Stimulated activated effector memory CD8-positive, alpha-beta T cell treated with anti-CD3 and anti-CD28 coated beads, Interleukin-12 subunit alpha, Interleukin-12 subunit beta, amount 100 ng/mL, for 72 hours (primary cell): ENCODE measurements around the gene FAM24B.
"Not testable (repeated sequence)": the region's sequence is repeated elsewhere in the genome, so short reads cannot be mapped to it uniquely, and the experiment has no call there.

Source experiments
- ATAC-seq: fragments of 150-1000 bp; cut with Tn5 transposase; 2 replicates; pipeline ENCODE4 v1.10.0; 2021
- DNase-seq, 2 donors: peaks; one replicate each; pipeline ENCODE4 v3.0.0; 2021 to 2022; ENCODE audit warnings: low spot score in 2 of 2
- H3K27ac Mint-ChIP-seq: one replicate; pipeline ENCODE4 v1.8.0; 2022; ENCODE audit warnings: mild to moderate bottlenecking, mixed read lengths
- H3K36me3 Mint-ChIP-seq: one replicate; pipeline ENCODE4 v1.8.0; 2022; ENCODE audit warnings: mild to moderate bottlenecking, mixed read lengths
- H3K4me1 Mint-ChIP-seq: one replicate; pipeline ENCODE4 v1.8.0; 2022; ENCODE audit warnings: mixed read lengths
- H3K4me3 Mint-ChIP-seq: one replicate; pipeline ENCODE4 v1.8.0; 2022; ENCODE audit warnings: mild to moderate bottlenecking, mixed read lengths
- H3K9me3 Mint-ChIP-seq: one replicate; pipeline ENCODE4 v1.8.0; 2022; ENCODE audit warnings: mixed read lengths

FAM24B gene, protein sequence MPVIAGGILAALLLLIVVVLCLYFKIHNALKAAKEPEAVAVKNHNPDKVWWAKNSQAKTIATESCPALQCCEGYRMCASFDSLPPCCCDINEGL

DNA sequence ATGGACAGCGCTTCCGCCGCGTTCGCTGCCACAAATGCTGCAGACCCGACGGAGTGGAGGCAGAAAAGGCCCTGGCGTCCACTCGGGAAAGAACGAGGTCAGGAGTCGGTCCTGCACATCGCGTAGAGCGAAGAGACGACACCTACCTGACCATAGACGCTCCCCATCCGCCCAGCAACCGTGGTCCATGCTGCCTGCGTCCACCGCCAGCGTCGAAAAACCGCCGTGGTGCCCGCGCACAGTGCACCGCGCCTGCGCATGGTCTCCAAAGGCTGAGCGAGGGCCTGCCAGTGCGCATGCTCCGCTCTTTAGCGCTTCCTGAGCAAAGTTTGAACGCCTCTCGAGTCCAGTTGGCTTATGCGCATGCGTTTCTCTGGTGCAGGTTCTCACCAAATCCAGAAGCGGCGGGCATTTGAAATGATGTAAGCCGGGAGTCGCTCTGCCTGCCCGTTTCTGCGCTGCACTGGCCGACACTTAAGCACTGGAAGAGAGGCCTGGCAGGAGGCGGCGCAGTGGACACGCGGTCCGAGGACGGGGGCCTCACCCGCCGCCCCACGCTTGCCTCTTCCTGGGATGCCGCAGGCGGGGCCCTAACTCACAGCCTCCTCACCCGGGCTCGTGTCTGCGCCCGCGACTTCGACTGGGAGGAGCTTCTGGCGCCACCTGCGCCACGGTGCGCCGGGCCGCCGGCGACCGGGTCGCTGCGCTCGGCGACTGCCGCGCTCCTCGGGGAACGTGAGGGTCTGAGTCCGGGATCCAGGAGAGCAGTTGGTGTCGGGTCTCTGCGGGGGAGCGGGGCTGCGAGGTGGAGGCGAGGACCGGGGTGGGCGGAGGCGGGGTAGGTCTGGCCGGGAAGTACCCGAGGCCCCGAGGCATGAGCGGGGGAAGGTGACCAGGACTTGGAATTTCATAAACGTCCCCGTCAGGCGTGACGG, at the start of gene FAM24B:
Gene FAM24B (minus strand): TSS at position 243 of the 935 bp plus-strand sequence. CDS start 29,066 bp downstream, outside the sequence.
- peak; percentile 88 for ATAC-seq
- H3K36me3 Mint-ChIP-seq: peaks cover 26% of the 10 kb centered on the region
- H3K27ac Mint-ChIP-seq: peak within 1 kb of the TSS; percentile 92
- H3K4me1 Mint-ChIP-seq: peaks cover 58% of the 10 kb centered on the region
- H3K4me3 Mint-ChIP-seq: peak within 1 kb of the TSS; percentile 88
- DNase-seq: peak; percentile 81 to 95
- peaks cover 3% of the 10 kb centered on the region for H3K9me3 Mint-ChIP-seq

DNA sequence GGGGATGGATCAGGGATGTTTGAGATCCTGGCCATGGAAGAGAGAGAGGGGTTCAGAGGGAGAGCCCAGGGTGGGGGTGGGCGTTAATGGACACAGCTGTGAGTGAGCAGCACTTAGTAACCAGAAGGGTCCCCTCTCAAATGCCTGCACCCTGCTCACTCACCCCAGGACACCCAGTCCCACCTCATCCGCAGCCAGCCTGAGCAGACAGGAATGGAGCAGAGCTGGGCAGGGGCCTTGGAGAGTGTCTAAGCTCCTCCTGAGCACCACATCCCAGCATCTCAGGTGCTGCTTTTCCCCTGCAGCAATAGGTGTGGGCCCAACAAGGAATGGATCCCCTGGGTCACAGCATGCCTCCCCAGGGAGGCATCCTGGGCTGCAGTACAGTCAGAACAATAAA, 36.3 kb upstream of the FAM24B start:
- ATAC-seq (no peak), DNase-seq (no peak)
- Mint-ChIP-seq H3K9me3 (peaks cover 5% of the 10 kb centered on the region), H3K4me3 (no peak overlapping the region), H3K4me1 (no peaks in the 10 kb centered on the region), H3K27ac (no peak overlapping the region), H3K36me3 (no peaks in the 10 kb centered on the region)

DNA sequence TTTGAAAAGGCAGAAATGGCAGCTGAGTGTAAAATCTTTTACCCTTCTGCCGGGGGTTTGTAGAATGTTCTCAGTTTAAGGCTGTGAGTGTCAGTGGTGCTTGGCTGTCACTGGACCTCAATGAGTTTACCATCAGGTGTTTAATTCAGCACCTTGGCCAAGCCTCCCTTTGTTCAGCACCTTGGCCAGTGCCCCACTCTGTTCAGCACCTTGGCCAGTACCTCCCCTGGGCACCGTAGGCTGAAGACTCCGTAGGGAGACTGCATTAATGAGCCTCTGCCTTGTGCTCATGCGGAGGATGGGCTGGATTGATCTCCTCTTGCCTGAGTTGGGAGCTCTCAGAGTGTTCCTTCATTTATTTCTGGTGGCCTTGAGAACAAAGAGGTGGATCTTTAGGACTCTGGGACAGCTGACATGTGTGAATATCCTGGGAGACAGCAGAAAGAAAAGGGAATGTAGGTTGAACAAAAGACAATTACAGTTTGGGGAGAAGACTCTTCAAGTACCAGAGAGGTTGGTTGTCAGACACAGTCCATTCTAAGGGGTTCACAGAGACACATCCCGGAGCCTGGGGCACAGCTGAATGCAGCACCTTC, 32.6 kb upstream of the FAM24B start:
- Mint-ChIP-seq H3K36me3 (no peaks in the 10 kb centered on the region), H3K4me1 (no peaks in the 10 kb centered on the region), H3K9me3 (peaks cover 5% of the 10 kb centered on the region), H3K4me3 (no peak overlapping the region), H3K27ac (no peak overlapping the region)
- peak; percentile 37 to 69 for DNase-seq
- ATAC-seq: peak; percentile 62

DNA sequence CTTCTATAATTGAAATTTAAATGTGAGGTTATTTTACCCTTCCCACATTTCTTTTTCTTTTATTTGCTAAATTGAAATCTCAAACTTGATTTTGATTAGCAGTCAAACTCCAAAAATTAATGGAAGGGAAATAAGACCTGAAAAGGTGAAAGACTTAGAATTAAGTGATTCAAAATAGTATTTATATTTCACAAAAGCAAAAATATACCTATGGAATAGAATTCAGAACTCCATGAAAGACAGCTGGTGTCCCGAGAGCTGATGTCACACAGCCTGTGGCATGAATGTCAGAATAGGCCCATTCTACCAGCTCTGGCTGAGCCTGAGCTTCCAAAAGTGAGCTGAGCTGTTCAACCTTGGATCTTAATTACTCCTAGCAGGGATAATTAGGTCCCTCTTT, 30.9 kb upstream of the FAM24B start, which contains the start of gene FAM24A:
Gene FAM24A (plus strand): TSS at position 301 of the 400 bp plus-strand sequence. CDS start 1,025 bp downstream, outside the sequence.
- Mint-ChIP-seq H3K9me3 (peaks cover 5% of the 10 kb centered on the region), H3K27ac (no peak within 1 kb of the TSS), H3K4me3 (no peak within 1 kb of the TSS), H3K4me1 (no peaks in the 10 kb centered on the region), H3K36me3 (no peaks in the 10 kb centered on the region)
- ATAC-seq (no peak), DNase-seq (no peak)

DNA sequence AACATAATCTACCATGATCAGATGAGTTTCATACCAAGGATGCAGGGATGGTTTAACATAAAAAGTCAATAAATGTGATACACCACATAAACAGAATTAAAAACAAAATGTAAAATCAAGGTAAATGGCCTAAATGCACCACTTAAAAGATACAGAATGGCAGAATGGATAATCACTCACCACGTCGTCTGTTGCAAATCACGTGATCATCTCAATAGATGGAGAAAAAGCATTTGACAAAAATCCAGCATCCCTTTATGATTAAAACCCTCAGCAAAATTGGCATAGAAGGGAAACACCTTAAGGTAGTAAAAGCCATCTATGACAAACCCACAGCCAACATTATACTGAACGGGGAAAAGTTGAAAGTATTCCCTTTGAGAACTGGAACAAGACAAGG, 24.5 kb upstream of the FAM24B start:
- peaks cover 10% of the 10 kb centered on the region for H3K9me3 Mint-ChIP-seq
- not testable (repeated sequence) for DNase-seq, H3K36me3 Mint-ChIP-seq, ATAC-seq, H3K27ac Mint-ChIP-seq, H3K4me3 Mint-ChIP-seq, H3K4me1 Mint-ChIP-seq

DNA sequence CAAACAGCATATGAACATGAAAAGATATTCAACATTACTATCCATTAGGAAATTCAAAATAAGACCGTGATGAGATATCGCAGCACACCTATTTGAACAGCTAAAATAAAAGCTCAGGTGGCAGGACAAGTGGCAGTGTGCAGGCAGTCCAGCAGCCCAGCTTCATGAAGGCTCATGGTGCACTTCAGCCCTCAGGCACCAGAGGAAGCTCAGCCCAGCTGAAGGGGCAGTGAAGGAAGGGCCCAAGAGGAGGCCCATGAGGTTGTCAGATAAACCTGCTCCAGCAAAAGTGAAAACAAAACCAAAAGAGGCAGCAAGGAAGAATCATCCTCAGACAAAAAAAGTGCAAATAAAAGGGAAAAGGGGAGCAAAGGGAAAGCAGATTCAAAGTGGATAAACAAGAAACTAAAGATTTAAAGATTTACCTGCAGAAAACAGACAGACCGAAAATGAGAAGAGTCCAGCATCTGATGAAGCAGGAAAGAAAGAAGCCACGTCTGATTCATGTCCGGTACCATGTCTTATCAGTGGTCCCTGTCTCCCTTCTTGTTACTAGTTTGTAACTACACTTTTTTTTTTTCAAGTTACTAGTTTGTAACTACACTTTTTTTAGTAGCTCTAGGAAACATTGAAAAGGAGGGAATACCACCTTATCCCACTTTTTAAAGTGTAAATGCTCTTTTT, 15.0 kb upstream of the FAM24B start:
- Mint-ChIP-seq H3K27ac (no peak overlapping the region), H3K4me3 (no peak overlapping the region), H3K4me1 (no peaks in the 10 kb centered on the region), H3K36me3 (no peaks in the 10 kb centered on the region), H3K9me3 (no peaks in the 10 kb centered on the region)
- DNase-seq (no peak), ATAC-seq (no peak)

DNA sequence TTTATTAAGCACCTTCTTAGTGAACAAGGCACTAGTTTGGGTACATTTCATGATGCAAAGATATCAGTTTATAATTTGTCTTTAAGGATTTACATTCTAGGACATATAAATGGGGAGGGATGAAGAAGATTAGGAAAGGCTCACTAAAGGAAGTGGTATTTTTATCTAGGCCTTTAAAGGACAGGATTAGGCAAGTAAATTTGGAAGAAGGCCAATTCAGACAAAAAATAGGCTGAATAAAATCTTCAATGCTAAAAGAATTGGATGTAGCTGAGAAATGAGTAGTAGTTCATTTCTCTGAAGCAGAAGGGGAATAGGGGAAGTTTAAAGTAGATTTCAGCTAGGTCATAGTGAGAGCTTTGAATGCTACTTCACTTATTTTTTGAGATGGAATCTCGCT, 4.8 kb upstream of the FAM24B start:
- ATAC-seq (no peak), DNase-seq (no peak)
- H3K4me3 Mint-ChIP-seq: no peak overlapping the region
- H3K9me3 Mint-ChIP-seq: no peaks in the 10 kb centered on the region
- no peak overlapping the region for H3K27ac Mint-ChIP-seq
- peaks cover 20% of the 10 kb centered on the region for H3K4me1 Mint-ChIP-seq
- peaks cover 6% of the 10 kb centered on the region for H3K36me3 Mint-ChIP-seq

DNA sequence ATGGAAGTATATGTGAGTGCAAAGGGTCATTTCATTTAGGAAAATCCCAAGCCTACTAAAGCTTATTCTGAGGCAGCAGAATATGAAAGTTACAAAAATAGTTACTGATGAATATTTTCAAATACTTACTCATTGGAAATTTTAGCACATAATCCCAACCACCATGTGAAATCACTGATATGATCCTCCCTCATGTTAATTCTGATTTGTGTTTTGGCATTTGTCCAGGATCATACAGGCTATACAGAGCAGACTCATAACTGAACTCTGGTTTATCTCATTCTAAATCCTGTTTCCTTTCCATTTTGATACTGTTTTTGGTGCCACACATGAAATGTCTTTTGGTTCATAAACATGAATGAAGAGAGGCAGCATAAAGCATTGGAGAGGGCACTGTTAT, 3.4 kb upstream of the FAM24B start:
- Mint-ChIP-seq H3K4me3 (no peak overlapping the region), H3K4me1 (peaks cover 34% of the 10 kb centered on the region), H3K27ac (no peak overlapping the region), H3K9me3 (no peaks in the 10 kb centered on the region), H3K36me3 (peaks cover 20% of the 10 kb centered on the region)
- DNase-seq (no peak), ATAC-seq (peak; percentile 25)

DNA sequence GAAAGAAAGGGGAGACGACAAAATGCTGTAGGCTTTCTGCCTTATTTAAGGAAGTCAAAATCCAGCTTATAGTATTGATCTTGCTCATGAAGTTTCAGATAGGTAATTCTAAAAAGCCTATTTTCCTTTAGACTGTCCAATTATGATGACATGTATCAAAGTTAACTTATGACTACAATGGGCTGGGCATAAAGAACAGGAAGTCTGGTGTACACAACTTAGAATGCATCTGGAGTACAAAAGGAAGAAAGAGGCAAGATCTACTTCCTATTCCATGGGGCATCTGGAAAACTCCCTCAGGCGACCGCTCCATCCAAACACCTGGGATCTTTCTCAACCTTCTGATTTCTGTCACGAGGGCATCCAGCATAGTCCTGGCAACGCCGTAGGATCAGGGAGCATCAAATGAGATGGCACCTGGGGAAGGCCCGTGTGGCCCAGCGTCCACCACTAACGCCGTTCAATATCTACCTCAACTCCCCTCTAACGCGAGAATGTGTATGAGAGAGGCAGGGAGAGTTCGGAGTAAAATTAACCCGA, 512 bp downstream of the FAM24B start:
- H3K36me3 Mint-ChIP-seq: peaks cover 26% of the 10 kb centered on the region
- H3K4me3 Mint-ChIP-seq: peak overlapping the region; percentile 88
- no peak for DNase-seq
- peak; percentile 64 for ATAC-seq
- H3K4me1 Mint-ChIP-seq: peaks cover 58% of the 10 kb centered on the region
- peaks cover 3% of the 10 kb centered on the region for H3K9me3 Mint-ChIP-seq
- H3K27ac Mint-ChIP-seq: peak overlapping the region; percentile 92

DNA sequence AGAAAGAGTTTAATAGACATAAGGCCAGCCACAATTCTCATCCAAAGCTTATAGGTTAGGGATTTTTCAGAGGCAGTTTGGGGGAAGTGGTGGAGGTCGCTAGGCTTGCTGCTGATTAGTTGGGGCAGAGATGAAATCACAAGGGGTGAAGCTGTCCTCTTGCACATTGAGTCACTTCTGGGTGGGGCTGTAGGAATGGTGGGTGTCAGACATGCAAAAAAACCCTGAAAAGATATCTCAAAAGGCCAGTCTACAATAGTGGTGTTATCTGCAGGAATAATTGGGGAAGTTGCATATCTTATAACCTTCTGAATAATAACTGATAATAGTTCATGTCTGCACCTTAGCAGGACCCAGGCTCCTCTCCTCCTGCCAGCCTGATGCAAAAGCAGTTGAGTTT, 2.1 kb downstream of the FAM24B start:
- no peak for ATAC-seq

DNA sequence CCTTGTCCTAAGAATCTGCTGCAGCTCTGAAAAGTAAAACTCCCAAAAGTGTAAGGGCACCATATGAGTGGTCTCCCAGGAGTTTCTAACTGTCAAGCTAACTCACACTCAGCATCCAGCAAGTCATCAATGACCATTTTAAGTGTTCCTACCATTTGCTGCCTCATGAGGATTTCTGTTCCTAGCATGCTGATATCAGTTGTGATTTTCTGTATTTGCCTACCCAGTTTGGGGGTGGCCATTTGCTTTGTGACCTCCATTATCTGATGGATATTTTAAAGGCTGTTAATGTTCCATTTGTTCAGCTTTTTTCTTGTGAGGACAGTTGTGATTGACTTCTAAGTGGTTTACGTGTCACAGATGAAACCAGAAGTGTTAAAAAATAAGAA, 2.9 kb downstream of the FAM24B start:
- ATAC-seq: no peak
- no peak for DNase-seq
- Mint-ChIP-seq H3K9me3 (peaks cover 3% of the 10 kb centered on the region), H3K4me1 (peaks cover 52% of the 10 kb centered on the region), H3K36me3 (peaks cover 26% of the 10 kb centered on the region), H3K4me3 (no peak overlapping the region), H3K27ac (no peak overlapping the region)

More for the DNA sequence above, 2.1 kb downstream of the FAM24B start:
- Mint-ChIP-seq H3K36me3 (peaks cover 26% of the 10 kb centered on the region), H3K4me3 (peak overlapping the region; percentile 88), H3K4me1 (peaks cover 54% of the 10 kb centered on the region), H3K27ac (no peak overlapping the region), H3K9me3 (peaks cover 3% of the 10 kb centered on the region)
- no peak for DNase-seq

DNA sequence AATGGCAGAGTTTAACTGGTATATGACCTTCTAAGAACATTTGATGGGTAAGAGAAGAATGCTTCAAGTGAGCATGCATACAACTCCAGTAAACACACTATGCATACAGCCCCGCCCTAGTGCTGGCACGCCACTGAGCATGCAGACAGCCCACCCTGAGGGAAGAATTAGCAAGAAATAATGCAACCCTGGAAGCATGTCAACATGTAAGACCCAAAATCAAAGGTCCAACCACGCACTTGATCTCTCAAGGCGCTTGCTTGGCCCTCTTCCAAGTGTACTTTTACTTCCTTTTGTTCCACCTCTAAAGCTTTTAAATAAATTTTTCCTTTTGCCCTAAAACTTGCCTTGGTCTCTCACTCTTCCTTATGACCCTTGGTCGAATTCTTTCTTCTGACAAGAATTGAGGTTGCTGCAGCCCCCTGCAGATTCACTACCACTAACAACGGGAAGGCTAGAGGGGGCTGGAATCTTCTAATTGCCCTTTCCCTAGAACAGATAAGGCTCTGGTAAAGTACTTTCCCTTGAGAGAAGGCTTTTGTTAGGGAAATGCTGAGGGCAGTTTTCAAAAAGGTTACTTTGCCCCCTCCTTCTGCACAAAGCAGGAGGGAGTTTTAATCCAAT, 3.4 kb downstream of the FAM24B start:
- H3K27ac Mint-ChIP-seq: no peak overlapping the region
- peaks cover 26% of the 10 kb centered on the region for H3K36me3 Mint-ChIP-seq

DNA sequence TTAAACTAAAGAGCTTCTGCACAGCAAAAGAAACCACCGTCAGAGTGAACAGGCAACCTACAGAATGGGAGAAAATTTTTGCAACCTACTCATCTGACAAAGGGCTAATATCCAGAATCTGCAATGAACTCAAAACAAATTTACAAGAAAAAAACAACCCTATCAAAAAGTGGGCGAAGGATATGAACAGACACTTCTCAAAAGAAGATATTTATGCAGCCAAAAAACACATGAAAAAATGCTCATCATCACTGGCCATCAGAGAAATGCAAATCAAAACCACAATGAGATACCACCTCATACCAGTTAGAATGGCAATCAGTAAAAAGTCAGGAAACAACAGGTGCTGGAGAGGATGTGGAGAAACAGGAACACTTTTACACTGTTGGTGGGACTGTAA, 7.4 kb downstream of the FAM24B start:
- H3K4me1 Mint-ChIP-seq: peaks cover 35% of the 10 kb centered on the region
- not testable (repeated sequence) for ATAC-seq, H3K27ac Mint-ChIP-seq, H3K9me3 Mint-ChIP-seq, H3K4me3 Mint-ChIP-seq, H3K36me3 Mint-ChIP-seq, DNase-seq

More for the DNA sequence above, 3.4 kb downstream of the FAM24B start:
- Mint-ChIP-seq H3K4me1 (peaks cover 52% of the 10 kb centered on the region), H3K9me3 (peaks cover 3% of the 10 kb centered on the region), H3K4me3 (no peak overlapping the region)
- no peak for DNase-seq
- ATAC-seq: no peak

DNA sequence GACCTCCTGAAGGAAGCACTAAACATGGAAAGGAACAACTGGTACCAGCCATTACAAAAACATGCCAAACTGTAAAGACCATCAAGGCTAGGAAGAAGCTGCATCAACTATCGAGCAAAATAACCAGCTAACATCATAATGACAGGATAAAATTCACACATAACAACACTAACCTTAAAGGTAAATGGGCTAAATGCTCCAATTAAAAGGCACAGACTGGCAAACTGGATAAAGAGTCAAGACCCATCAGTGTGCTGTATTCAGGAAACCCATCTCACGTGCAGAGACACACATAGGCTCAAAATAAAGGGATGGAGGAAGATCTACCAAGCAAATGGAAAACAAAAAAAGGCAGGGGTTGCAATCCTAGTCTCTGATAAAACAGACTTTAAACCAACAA, 10.6 kb downstream of the FAM24B start:
- H3K4me1 Mint-ChIP-seq: peaks cover 32% of the 10 kb centered on the region
- H3K36me3 Mint-ChIP-seq, ATAC-seq, H3K4me3 Mint-ChIP-seq, H3K9me3 Mint-ChIP-seq, H3K27ac Mint-ChIP-seq, DNase-seq: not testable (repeated sequence)
